BJ (cell line): ENCODE results near the gene XPR1. TPM values are rescaled to one million over a fixed set of nuclear protein-coding genes. Genes with fewer than 3 reads are reported as not detected.
A peak's percentile ranks its signal among the peaks of the same experiment; 100 is the strongest.

Experiments
- CTCF ChIA-PET: fragments of 350-600 bp; formaldehyde crosslinking; extraction: SDS; loops from one replicate; lab custom pipeline; 2021; ENCODE audit warnings: antibody characterized with exemption, inconsistent platforms; lab: Yijun Ruan, JAX
- POLR2A ChIA-PET: fragments of 300-600 bp; sonication (Branson Sonifier 250); formaldehyde crosslinking; extraction: SDS; loops from one replicate; lab custom pipeline; 2021; ENCODE audit warnings: antibody characterized with exemption; lab: Charles Lee
- DNase-seq: peaks from one replicate; pipeline ENCODE4 v3.0.0-alpha.2; 2011; ENCODE audit warnings: low read depth
- H3K27me3 ChIP-seq: 2 replicates; pipeline ENCODE4 v1.6.0; 2011; ENCODE audit warnings: low read length; ENCODE audit not compliant: control insufficient read depth, insufficient read depth
- H3K36me3 ChIP-seq: 2 replicates; pipeline ENCODE4 v1.5.1; 2011; ENCODE audit warnings: low read length; ENCODE audit not compliant: control insufficient read depth, insufficient read depth
- H3K4me3 ChIP-seq: 2 replicates; pipeline ENCODE4 v1.5.1; 2011; ENCODE audit warnings: low read depth, mild to moderate bottlenecking, control low read depth, low read length
- CTCF ChIP-seq: IDR thresholded peaks from 2 replicates; pipeline ENCODE4 v1.5.1; 2011; ENCODE audit warnings: low read depth, mild to moderate bottlenecking, control low read depth, inconsistent platforms, low read length, moderate library complexity; ENCODE audit not compliant: insufficient read depth
- polyA plus RNA-seq: library from polyadenylated mRNA; depleted of rRNA; stranded (reverse); fragments of >200 nt; gene quantifications from 2 replicates; pipeline ENCODE4 v1.2.3, GENCODE V29; 2011

The XPR1 gene
- polyA plus RNA-seq, 1 experiment = 17.3 TPM

- DNase-seq = no peak
- TF ChIP-seq CTCF = no peak
- Histone ChIP-seq H3K27me3 (no peaks in the 10 kb centered on the region), H3K36me3 (peaks cover 17% of the 10 kb centered on the region), H3K4me3 (no peak overlapping the region)
- ChIA-PET POLR2A (no interaction called here), CTCF (no interaction called here)
These were observed 299.7 kb downstream of the XPR1 start for GRCh38 chr1:180931529-180931928.

- Histone ChIP-seq H3K36me3 (peaks cover 17% of the 10 kb centered on the region), H3K27me3 (no peaks in the 10 kb centered on the region), H3K4me3 (no peak overlapping the region)
- ChIA-PET POLR2A (no interaction called here), CTCF (no interaction called here)
- no peak for DNase-seq
- TF ChIP-seq CTCF = no peak
These were observed 300.6 kb downstream of the XPR1 start for GRCh38 chr1:180932378-180932777.

GRCh38 chr1:180933141-180933540, 301.3 kb downstream of the XPR1 start:
- no peaks in the 10 kb centered on the region for H3K27me3 ChIP-seq
- TF ChIP-seq CTCF = 0 out of 2 replicates have a peak, but pooled peaks have one; percentile 5
- no peak for DNase-seq
- peaks cover 18% of the 10 kb centered on the region for H3K36me3 ChIP-seq
- POLR2A ChIA-PET = no interaction called here
- CTCF ChIA-PET = no interaction called here
- no peak overlapping the region for H3K4me3 ChIP-seq

- no peak for DNase-seq
- ChIA-PET CTCF (no interaction called here), POLR2A (no interaction called here)
- no peaks in the 10 kb centered on the region for H3K27me3 ChIP-seq
- H3K4me3 ChIP-seq = no peak overlapping the region
- peaks cover 16% of the 10 kb centered on the region for H3K36me3 ChIP-seq
- TF ChIP-seq CTCF = no peak
These were observed 302.7 kb downstream of the XPR1 start for GRCh38 chr1:180934563-180934962.

- ChIA-PET CTCF (interaction anchor here (0.6 kb wide), 1 partner anchor 415 kb away, joined by 3 read pairs; no protein-coding TSS in a partner anchor), POLR2A (interaction anchor here (0.5 kb wide), 1 partner anchor 73 kb away, joined by 3 read pairs; no protein-coding TSS in a partner anchor)
- Histone ChIP-seq H3K4me3 (no peak overlapping the region), H3K36me3 (peaks cover 14% of the 10 kb centered on the region), H3K27me3 (no peaks in the 10 kb centered on the region)
- no peak for DNase-seq
- no peak for TF ChIP-seq CTCF
These were observed 303.7 kb downstream of the XPR1 start for GRCh38 chr1:180935326-180936109.
